ENCODE results near the gene RWDD3.

DNA sequence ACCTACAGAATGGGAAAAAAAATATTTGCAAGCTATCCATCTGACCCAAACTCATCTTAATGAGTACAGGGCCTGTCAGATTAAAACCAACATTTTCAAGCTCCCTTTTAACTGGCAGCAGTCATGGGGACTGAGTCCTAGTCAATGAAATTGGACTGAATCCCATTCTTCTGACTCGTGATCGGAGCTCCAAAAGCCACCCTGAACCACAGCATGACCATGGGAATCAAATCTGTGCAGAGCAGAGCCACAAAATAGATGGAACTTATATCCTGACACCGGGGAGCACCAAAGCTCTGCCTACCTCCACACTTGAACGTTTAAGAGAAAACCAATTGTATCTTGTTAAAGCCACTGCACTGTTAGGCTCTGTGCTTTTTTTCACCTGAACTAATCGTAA lies 5.0 kb upstream of the RWDD3 start:
- no peak for TF ChIP-seq ARNT (IDR thresholded peaks at IDR 0.05)
- TF ChIP-seq LEF1 (IDR thresholded peaks at IDR 0.05; ENCODE audit: borderline replicate concordance) = no peak
- TF ChIP-seq TARDBP (IDR thresholded peaks at IDR 0.05) = no peak
- no peak for TF ChIP-seq FOXM1 (IDR thresholded peaks at IDR 0.05; ENCODE audit: borderline replicate concordance)

Measured in HEK293T (cell line).